Epithelial cell of esophagus (primary cell): ENCODE results near the gene APH1B.

ENCODE experiments used
- DNase-seq: peaks from one replicate; pipeline ENCODE4 v3.0.0; 2010; ENCODE audit warnings: low read depth
- H3K4me3 ChIP-seq: 2 replicates; pipeline ENCODE4 v1.5.1; 2011; ENCODE audit warnings: mild to moderate bottlenecking, low read length, control low read depth
- TF ChIP-seq, protein P1 (sequence below): IDR thresholded peaks from 2 replicates; pipeline ENCODE4 v1.5.1; 2011; ENCODE audit warnings: low read depth, mild to moderate bottlenecking, low read length, control low read depth, inconsistent platforms; ENCODE audit not compliant: insufficient read depth; ENCODE audit errors: missing control alignments

The APH1B gene

DNA sequence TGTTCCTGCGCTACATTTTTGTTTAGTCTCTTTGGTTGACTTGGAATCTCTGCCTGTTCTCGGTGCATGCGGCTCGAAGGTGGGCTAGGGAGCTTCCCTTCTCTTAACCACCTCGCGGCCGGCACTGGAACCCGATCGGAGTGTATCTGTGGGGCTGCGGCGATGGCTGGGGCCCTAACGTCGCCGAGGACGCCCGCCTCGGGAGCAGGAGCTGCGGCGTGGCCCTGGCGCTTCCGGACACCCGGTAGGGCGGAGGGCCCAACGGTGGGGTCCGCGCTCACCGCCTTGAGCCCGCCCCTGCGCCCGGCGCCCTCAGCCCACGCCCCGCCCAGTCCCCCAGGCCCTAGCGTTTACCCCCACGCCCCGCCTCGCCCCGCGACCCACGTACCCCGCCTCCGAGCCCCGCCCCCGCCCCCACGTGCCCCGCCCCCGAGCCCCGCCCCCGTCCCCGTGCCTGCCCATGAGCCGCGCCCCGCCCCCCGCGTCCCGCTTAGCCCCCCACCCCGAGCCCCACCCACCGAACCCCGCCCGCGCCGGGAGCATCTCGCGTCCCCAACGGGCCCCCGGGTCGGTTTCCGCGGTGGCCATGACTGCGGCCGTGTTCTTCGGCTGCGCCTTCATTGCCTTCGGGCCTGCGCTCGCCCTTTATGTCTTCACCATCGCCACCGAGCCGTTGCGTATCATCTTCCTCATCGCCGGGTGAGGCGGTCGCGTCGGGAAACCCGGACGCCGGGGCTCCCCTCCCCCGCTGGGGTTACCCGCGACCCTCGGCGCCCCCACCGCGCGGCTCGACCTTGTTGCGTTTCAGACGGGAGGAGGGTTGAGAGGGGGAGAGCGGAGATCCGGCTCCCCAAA, at the start of gene APH1B:
Gene APH1B (plus strand): TSS at position 568 of the 855 bp plus-strand sequence. CDS start 19 bp downstream, at position 587.
- DNase-seq: peak; percentile 46
- TF ChIP-seq, protein P1, sequence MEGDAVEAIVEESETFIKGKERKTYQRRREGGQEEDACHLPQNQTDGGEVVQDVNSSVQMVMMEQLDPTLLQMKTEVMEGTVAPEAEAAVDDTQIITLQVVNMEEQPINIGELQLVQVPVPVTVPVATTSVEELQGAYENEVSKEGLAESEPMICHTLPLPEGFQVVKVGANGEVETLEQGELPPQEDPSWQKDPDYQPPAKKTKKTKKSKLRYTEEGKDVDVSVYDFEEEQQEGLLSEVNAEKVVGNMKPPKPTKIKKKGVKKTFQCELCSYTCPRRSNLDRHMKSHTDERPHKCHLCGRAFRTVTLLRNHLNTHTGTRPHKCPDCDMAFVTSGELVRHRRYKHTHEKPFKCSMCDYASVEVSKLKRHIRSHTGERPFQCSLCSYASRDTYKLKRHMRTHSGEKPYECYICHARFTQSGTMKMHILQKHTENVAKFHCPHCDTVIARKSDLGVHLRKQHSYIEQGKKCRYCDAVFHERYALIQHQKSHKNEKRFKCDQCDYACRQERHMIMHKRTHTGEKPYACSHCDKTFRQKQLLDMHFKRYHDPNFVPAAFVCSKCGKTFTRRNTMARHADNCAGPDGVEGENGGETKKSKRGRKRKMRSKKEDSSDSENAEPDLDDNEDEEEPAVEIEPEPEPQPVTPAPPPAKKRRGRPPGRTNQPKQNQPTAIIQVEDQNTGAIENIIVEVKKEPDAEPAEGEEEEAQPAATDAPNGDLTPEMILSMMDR: no peak
- H3K4me3 ChIP-seq: peak within 1 kb of the TSS; percentile 60

DNA sequence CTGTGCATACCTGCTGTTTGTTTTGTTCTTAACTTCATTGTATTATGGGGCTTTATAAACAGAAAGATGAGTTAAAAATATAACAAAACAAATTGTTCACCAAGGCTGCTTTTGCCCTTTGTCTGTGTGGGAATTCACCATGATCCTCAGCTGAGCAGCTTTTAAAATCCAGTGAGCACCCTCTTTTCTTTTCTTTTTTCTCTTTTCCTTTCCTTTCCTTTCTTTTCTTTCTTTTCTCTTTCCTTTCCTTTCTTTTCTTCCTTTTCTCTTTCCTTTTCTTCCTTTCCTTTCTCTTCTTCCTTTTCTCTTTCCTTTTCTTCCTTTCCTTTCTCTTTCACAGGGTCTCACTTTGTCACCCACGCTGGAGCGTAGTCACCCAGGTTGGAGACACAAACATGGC, 49.7 kb upstream of the APH1B start:
- TF ChIP-seq, protein P1: no peak
- no peak overlapping the region for H3K4me3 ChIP-seq
- DNase-seq: no peak

DNA sequence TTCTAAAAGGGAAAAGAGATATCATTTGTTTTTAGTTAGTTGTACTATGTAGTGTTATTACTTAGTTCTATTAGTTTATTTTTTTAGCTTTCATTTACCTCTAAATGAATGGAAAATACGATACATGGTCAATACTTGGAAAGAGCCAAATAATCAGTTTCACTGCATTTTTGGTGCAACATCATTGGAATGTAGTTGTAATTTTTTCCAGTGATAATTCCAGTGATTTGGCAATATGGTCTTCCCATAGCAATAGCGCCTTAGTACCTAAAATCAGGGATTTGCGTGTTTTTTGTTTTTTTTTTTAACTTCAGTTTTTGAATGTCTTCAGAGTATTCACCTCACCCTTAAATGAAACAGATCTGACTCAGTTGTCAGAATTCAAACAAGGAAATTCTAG, 46.2 kb upstream of the APH1B start:
- TF ChIP-seq, protein P1: no peak
- no peak overlapping the region for H3K4me3 ChIP-seq

DNA sequence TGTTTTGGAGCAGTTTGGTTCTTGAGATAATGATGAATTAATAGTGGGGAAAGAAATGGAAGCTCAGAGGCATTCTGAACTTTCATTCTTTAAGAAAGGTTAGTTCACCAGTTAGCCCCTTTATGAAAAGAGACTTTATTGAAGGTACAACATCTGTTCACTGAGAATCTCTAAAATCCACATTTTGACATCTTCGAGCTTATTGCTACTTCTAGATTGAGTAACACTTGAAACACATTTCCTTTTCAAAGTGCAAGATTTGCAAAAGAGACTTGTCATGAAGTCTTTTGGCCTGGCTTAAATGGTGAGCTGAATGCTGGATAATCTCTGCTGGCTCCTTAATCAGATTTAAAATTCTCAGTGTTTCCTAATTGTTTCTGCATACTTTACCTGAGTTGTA, 45.7 kb upstream of the APH1B start:
- TF ChIP-seq, protein P1: no peak
- no peak for DNase-seq
- no peak overlapping the region for H3K4me3 ChIP-seq

More for the DNA sequence above, 46.2 kb upstream of the APH1B start:
- DNase-seq: no peak

DNA sequence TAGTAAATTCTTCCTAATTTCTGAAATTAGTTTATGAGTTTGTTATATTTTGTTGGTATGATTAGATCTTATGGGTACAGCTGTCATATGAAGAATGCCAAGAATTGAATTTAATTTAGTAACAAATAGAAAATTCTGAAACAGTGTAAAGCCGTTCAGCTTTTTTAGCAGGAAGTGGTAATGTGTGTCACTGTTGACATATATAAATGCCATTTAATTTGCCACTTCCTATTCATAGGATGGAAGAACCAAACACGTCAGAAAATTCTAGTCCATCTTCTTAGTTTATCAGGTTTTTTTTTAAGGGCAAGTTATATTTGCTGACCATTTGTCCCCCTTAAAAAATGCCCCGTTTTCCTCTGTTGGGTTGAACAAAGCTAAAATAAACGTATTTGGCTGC, 45.0 kb upstream of the APH1B start:
- no peak overlapping the region for H3K4me3 ChIP-seq
- TF ChIP-seq, protein P1: no peak
- no peak for DNase-seq

DNA sequence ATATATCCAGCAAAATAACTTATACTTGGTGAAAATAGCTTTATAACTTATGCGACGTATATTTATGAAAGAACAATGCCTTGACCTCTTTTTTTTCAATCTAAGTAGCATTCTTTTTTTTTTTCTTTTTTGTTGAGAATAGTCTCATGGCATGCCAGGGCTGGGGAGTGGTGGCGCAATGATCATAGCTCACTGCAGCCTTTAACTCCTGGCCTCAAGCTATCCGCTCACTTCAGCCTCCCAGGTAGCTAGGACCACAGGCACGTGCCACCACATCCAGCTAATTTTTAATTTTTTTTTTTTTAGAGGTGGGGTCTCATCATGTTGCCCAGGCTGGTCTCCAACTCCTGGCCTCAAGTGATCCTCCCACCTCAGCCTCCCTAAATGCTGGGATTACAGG, 44.5 kb upstream of the APH1B start:
- TF ChIP-seq, protein P1: no peak
- DNase-seq: peak; percentile 57
- no peak overlapping the region for H3K4me3 ChIP-seq
